NCI-H82 treated with DMSO at 0.1 percent for 48 hours (cell line): ENCODE measurements around the gene FAM50B.

Experiments used
- DNase-seq: peaks from one replicate; lab custom pipeline; 2025; ENCODE audit not compliant: unreplicated experiment; lab: John Stamatoyannopoulos, UW

Gene FAM50B

DNA sequence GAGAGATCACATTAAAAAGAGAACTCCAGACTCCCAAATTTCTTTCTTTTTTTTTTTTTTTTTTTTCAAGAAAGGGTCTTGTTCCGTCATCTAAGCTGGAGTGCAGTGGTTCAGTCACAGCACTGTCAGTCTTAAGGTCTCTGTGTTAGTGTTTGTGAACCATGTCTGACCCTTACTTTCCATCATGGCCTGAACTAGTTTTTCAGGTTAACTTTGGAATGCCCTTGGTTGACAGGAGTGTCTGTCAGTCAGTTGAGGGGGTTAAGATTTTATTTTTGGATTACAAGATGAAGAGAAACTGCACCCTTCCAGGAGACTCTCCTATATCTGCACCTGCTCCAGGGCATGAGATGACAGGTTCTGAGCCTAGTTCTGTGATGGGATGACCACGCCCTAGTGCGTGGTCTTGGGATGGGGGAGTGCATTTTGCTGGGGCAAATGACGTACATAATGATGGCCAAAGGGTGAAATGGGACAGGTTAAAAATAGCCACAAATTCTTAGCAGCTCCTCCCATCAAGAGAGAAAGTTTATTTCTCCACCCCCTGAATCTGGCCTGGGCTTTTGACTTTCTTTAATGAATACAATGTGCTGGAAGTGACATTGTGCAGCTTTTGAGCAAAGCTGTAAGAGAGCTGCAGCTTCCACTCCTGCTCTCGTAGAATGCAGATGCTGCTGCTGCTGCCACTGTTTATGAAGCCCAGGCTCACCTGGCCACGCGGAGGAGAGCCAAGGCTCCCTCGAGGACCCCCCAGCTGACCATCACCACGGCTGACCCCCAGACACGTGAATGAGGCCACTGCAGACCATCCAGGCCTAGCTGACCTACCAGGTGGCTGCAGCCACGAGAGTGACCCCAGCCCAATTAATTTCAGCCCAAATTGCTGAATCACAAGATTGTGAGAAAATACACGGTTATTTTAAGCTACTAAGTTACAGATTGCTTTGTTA lies 29.7 kb upstream of the FAM50B start:
- no peak for DNase-seq

GRCh38 chr6:3820563-3820962 lies 28.6 kb upstream of the FAM50B start:
- DNase-seq = no peak

- no peak for DNase-seq
Observed at GRCh38 chr6:3822747-3823445, 26.3 kb upstream of the FAM50B start.

DNA sequence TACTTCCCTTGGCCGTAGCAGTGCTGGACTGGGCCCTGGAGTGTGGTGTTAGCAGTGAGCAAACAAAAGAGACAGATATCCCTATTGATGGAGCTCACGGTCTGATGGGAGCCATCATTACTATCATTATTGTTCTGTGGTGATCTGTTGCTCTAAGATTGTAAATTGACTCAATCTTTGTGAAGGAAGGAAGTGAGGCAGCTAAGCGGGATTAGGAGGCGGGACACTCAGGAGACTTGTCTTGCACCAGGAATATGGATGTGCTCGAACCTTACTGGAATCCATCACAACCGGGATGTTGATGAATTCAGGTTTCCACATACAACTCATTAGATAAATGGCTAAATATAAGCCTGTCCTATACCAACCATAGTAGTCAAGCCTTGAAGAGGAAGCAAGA lies 25.5 kb upstream of the FAM50B start:
- no peak for DNase-seq

- no peak for DNase-seq
Observed at GRCh38 chr6:3825331-3825831, 23.8 kb upstream of the FAM50B start.

DNA sequence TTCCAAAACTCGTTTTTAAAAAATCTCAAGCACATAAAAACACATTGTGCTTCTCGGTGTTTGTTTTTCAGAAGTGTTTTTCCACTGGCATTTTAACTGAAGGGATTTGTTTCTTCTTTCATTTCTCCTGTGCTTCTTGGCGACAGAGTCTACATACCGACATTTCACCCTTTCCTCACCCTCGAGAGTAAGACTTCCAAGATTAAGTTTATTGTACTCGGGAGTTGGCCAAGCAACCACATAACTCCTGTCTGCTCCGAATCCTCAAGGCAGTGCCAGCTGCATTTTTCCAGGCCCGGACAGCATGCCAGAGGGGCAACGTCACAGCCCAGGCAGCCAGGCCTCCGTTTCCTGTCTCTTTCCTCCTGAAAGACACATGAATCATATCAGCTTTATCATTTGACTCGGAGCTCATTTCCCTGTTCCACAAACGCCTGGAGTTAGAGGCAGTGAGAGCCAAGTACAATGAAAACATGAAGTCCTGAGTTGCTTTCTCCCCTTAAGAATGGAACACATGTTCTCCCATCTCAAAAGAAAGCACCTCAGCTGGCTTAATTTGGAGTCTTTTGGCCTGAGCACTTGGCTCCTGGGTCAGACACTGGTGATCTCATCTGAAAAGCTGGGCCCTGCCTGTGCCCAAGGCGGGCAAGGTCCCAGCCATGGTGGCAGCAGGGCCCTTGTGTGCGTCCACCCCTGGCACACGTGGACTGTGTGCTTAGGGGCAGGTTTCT lies 23.2 kb upstream of the FAM50B start:
- no peak for DNase-seq

DNA sequence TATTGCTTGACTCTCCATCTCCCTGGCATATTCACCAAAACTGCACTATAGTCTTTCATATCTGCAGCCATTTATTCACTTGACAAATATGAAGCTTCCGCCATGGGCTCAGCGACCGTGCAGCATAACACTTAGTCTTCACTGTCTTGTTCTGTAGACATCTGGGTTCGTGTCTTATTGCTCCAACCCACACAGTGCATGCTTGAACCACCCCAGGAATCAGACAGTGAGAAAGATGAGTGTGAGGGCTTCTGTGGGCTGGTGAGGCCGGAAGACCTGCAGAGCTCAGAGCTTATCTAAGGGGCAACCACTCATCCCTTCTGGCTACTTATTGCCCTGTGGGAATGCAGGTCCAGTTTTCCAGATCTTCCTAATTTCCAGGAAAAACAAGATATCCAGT lies 19.9 kb upstream of the FAM50B start:
- no peak for DNase-seq

- no peak for DNase-seq
Observed at GRCh38 chr6:3830806-3831205, 18.4 kb upstream of the FAM50B start.

DNA sequence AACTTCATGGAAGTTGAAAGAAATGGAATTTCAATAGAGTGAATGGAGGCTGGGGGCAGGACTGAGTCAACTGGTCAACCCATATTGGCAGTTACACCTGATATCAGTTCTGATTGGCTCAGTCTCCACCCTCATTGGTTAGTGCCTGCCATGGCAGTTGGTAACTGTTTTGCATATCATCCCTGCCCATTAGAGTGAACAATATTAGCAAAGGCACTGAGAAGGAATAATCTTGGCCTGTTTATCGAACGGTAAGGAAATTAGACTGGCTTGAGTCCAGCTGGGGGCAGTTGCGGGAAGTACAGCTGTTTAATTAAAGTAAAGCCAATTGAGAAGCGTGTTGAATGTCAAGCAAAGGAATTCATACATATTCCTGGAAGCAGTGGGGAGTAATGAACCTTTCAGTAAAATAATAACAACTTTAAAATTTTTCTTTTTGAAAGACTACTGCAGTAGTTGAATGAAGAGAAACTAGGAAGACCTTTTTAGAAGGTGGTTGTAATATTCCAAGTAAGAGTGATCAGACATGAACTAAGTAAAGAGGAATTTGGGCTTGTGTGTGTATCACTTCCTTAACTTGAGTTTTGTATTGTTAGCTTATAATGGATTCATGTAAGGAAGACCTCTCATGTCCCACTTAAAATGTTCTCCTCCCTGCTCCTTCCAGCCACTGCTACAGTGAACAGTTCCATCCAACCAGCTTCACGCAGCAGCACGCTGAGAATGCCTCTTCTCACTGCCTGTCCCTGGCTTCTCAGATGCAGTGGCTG lies 17.2 kb upstream of the FAM50B start:
- no peak for DNase-seq

DNA sequence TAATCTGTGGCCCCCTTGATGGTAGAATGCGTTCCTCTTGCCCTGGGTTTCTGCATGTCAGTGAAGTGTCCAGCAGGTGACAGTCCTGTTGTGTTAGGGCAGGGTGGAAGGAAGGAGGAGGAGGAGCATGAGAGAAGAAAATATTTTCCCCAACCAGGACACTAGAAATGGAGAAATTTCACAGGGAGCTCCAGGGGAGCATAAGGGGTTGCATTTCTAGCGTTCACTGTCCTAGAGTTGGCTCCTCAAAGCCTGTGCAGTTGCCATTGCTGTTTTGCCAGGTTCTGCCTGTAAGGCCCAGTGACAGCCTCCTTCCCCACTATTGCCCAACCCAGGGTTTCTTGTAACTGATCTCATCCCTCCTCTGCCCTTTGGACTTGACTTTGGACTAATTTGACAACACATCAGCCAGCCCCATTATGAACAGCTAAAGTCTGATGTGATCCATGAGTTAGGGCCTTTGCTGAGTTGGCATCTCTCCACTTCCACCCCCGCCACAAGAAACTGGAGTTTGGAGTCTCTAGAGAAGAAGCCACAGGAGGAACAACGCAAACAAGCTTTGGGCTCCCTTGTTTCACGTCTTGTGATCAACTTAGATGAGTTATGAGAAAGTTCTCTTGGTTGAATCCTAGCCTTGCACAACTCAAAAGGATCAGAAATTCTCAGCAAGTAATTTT lies 14.0 kb upstream of the FAM50B start:
- DNase-seq = no peak

- no peak for DNase-seq
Observed at GRCh38 chr6:3835785-3836184, 13.4 kb upstream of the FAM50B start.

- no peak for DNase-seq
Observed at GRCh38 chr6:3836566-3836965, 12.6 kb upstream of the FAM50B start.

DNA sequence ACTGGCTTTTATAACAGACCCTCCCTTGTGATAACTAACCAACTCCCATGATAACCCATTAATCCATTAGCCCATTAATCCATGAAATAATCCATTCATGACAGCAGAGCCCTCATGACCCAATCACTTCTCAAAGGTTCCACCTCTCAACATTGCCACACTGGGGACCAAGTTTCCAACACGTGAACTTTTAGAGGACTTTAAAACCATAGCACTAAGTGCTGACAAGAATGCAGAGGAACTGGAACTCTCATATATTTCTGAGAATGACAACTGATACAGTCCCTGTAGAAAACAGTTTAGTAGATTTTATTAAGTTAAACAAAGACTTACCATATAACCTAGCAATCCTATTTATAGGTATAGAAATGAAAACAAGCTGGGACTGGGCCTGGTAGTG lies 11.4 kb upstream of the FAM50B start:
- no peak for DNase-seq

- no peak for DNase-seq
Observed at GRCh38 chr6:3838992-3839867, 9.9 kb upstream of the FAM50B start.

DNA sequence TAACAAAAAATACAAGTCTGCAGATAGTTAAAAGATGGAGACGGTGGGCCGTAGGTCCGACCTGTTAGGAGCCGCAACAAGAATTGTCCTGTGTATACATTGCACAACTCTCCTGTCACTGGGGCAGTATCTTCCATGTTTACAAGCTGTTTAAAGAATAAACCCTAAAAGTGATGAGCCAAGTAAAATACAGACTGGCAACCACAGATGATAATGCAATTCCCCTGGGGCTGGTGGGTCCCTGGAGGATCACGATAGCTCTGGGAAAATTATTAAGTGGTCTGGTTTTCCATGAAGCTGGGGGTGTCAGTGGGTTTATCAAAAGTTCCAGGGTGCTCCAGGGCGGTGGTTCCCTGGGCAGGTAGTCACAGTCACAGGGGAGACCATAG lies 8.1 kb upstream of the FAM50B start:
- DNase-seq = no peak

DNA sequence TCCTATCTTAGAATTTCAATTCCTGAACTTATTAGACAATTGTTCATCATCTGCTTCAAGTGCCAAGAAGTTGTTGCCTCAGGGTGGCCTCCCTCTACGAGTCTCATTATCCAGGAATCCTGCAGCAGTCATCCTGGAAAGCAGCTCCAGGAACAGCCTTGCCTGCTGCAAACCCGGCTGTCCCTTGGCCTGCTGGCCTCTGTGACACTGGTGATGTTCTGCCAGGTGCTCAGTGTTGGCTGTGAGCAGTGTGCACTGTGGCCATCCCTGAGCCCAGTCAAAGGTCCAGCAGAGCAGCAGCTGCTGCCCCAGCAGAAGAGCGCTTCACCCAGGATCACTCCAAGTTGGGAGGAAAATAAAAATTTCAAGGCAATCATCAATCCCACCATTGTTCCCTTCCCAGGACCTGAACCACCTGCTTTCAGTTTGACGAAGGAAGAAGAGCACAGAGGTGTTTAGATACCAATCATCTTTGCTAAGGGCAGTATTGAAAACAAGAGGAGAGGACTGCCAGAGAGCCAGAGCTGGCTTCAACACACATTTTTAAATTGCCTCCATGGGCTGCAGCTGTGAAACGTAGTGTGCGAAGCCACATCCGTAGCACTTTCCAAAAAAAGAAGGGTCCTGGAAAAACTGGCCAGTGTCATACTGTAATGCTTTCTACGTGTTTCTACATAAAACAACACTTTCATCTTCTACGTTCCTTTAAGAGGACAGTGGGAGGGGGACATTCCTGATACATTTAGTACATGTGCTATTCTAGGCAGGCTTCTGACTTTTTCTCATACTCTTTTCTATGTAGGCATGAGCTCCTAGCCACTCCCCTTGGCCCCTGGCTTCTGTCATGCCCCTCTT lies 7.2 kb upstream of the FAM50B start:
- no peak for DNase-seq

DNA sequence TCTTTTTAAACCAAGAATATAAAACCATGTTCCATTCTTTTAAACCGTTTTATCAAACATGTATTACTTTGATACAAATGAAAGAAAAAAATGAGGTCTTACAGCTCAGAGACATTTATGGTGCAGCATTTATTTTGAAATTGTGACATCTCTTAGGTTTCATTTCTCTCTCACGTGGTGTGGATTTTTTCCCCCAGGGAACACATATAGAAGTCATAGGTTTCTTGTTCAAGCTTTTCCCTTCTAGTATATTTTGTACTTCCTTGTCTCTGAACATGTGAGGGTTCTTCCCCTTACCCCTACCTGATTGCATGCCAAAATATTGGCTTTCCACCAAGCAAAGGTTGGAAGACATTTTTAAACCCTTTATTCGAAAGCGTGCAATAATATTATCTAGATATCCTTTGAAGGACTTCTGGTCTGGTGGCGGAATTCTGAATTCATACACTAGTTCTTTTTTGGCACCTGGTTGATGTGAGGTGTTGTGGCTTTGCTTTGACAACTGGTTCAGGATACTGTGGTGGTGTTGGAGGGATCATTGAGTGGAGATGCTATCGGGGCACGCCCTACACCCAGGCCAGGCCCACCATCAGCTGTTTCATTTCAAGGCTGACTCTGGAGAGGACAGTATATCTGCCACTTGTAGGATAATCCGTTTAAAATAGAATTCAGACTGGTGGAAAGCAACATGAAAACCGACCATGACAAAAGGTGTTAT lies 5.6 kb upstream of the FAM50B start:
- no peak for DNase-seq

DNA sequence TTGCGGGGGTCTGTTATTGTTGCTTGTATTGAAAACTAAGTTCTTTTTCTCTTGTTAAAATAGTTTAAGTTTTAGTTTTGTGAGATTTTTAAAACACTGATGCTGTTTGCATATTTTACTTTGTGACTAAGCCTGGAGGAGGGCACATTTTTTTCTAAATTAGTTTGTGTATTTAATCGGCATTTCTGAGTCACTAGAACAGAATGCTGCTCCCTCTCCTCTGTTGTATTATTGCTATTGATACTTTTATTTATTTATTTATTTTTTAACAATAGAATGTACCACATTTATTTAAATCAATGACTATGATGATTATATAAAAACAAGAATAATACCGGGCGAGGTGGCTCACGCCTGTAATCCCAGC lies 5.1 kb upstream of the FAM50B start:
- DNase-seq = no peak
